ENCODE measurements around the gene EFCAB11.

EFCAB11 gene

DNA sequence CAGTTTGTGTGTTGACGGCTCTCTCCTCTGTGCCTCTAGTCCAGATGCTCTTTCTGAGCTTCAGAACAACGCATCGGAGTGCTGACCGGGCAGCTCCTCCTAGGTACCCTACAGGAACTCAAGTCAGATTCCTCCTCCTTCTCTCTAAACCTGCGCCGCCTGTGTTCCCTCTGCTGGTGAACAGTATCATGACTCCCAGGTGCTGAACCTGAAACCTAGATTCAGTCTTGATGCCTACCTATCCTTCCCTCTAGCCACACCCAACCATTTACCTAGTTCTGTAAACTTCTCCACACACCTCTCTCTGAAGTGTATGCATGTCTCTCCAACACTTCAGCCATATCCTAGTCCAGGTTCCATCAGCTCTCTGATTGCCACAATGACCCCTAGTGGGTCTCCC, 112.7 kb downstream of the EFCAB11 start:
- Histone ChIP-seq H3K27me3 (replicated peaks; ENCODE audit: insufficient read depth, low read length) (no peaks in the 10 kb centered on the region), H3K79me2 (ENCODE audit: low read length) (no peaks in the 10 kb centered on the region), H2AFZ (ENCODE audit: low read length) (no peak overlapping the region), H3K27ac (ENCODE audit: low read length) (no peak overlapping the region), H3F3A (ENCODE audit: insufficient read depth, low read length) (no peaks in the 10 kb centered on the region), H3K4me1 (ENCODE audit: low read length) (no peaks in the 10 kb centered on the region), H3K9me3 (replicated peaks; ENCODE audit: insufficient read depth, low read length) (no peaks in the 10 kb centered on the region), H3K9ac (ENCODE audit: low read length) (no peak overlapping the region), H3K36me3 (replicated peaks; ENCODE audit: insufficient read depth, low read length) (no peaks in the 10 kb centered on the region), H3K4me3 (ENCODE audit: low read length) (no peak overlapping the region), H3K4me2 (ENCODE audit: low read depth, low read length) (no peak overlapping the region), H4K20me1 (ENCODE audit: insufficient read depth, low read length) (no peaks in the 10 kb centered on the region), H3K9me2 (replicated peaks; ENCODE audit: insufficient read depth, low read length) (no peaks in the 10 kb centered on the region)
- no peak for DNase-seq
- TF ChIP-seq EZH2phosphoT487 (IDR thresholded peaks at IDR 0.05; ENCODE audit: low read length) (no peak), EZH2 (optimal IDR thresholded peaks at IDR 0.05; ENCODE audit: low read depth, low read length) (no peak)
- TF ChIP-seq, protein P1, sequence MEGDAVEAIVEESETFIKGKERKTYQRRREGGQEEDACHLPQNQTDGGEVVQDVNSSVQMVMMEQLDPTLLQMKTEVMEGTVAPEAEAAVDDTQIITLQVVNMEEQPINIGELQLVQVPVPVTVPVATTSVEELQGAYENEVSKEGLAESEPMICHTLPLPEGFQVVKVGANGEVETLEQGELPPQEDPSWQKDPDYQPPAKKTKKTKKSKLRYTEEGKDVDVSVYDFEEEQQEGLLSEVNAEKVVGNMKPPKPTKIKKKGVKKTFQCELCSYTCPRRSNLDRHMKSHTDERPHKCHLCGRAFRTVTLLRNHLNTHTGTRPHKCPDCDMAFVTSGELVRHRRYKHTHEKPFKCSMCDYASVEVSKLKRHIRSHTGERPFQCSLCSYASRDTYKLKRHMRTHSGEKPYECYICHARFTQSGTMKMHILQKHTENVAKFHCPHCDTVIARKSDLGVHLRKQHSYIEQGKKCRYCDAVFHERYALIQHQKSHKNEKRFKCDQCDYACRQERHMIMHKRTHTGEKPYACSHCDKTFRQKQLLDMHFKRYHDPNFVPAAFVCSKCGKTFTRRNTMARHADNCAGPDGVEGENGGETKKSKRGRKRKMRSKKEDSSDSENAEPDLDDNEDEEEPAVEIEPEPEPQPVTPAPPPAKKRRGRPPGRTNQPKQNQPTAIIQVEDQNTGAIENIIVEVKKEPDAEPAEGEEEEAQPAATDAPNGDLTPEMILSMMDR (IDR thresholded peaks at IDR 0.05; ENCODE audit: low read length), result no peak

DNA sequence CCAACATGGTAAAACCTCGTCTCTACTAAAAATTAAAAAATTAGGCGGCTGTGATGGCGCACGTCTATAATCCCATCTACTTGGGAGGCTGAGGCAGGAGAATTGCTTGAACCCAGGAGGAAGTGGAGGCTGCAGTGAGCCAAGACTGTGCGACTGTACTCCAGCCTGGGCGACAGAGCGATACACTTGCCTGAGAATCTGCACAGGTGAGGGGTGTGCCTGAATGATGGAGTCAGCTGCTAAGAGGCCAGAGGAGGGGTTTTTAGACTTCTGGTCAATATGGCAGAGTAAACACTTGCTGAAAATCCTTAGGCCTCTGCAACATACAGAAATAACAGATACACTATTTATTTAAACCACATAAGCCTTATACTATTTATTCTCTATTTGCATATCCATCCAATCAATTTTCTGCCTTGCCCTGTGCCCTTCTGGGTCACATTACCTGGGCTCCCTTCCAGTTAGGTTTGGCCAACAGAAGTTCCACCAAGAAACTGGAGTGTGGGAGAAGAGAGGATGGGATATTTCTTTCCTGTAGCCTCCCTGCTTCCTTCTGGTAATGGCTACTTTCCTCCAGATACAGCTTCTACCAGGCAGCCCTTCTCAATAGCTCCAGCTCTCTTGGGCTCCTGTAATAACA, 117.6 kb downstream of the EFCAB11 start:
- no peaks in the 10 kb centered on the region for H3K9me3 ChIP-seq (replicated peaks; ENCODE audit: insufficient read depth, low read length)
- no peak overlapping the region for H2AFZ ChIP-seq (ENCODE audit: low read length)
- no peaks in the 10 kb centered on the region for H3K4me1 ChIP-seq (ENCODE audit: low read length)
- no peaks in the 10 kb centered on the region for H3K36me3 ChIP-seq (replicated peaks; ENCODE audit: insufficient read depth, low read length)
- H3K4me3 ChIP-seq (ENCODE audit: low read length), result no peak overlapping the region
- TF ChIP-seq, protein P1 (IDR thresholded peaks at IDR 0.05; ENCODE audit: low read length), result no peak
- TF ChIP-seq EZH2 (optimal IDR thresholded peaks at IDR 0.05; ENCODE audit: low read depth, low read length) (no peak), EZH2phosphoT487 (IDR thresholded peaks at IDR 0.05; ENCODE audit: low read length) (no peak)
- no peaks in the 10 kb centered on the region for H3K79me2 ChIP-seq (ENCODE audit: low read length)
- no peaks in the 10 kb centered on the region for H4K20me1 ChIP-seq (ENCODE audit: insufficient read depth, low read length)
- no peak for DNase-seq
- H3K9ac ChIP-seq (ENCODE audit: low read length), result no peak overlapping the region
- H3K27ac ChIP-seq (ENCODE audit: low read length), result no peak overlapping the region
- H3K4me2 ChIP-seq (ENCODE audit: low read depth, low read length), result no peak overlapping the region
- H3K9me2 ChIP-seq (replicated peaks; ENCODE audit: insufficient read depth, low read length), result no peaks in the 10 kb centered on the region
- no peaks in the 10 kb centered on the region for H3K27me3 ChIP-seq (replicated peaks; ENCODE audit: insufficient read depth, low read length)
- H3F3A ChIP-seq (ENCODE audit: insufficient read depth, low read length), result no peaks in the 10 kb centered on the region

DNA sequence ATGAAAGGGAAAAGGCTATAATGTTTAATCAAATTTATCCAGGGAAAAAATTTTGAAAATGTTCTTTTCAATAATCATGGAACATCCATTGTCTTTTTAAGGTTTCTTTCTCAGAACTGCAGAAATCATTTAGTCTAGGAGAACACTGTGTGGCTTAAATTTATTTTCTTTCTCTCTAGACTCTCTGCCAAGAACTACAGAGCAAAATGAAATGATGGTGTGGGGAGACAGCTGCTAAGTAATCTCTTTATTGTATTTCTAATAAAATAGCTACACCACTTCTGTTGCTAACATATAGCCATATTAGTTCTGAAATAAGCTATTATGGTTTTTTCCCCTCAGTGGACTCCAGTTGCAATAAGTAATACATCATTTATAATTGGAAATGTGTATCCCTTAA, 120.9 kb downstream of the EFCAB11 start:
- TF ChIP-seq, protein P1 (IDR thresholded peaks at IDR 0.05; ENCODE audit: low read length), result no peak
- TF ChIP-seq EZH2 (optimal IDR thresholded peaks at IDR 0.05; ENCODE audit: low read depth, low read length) (no peak), EZH2phosphoT487 (IDR thresholded peaks at IDR 0.05; ENCODE audit: low read length) (no peak)
- Histone ChIP-seq H3K9me2 (replicated peaks; ENCODE audit: insufficient read depth, low read length) (no peaks in the 10 kb centered on the region), H3K79me2 (ENCODE audit: low read length) (no peaks in the 10 kb centered on the region), H3K36me3 (replicated peaks; ENCODE audit: insufficient read depth, low read length) (no peaks in the 10 kb centered on the region), H3K4me3 (ENCODE audit: low read length) (no peak overlapping the region), H3K9ac (ENCODE audit: low read length) (no peak overlapping the region), H4K20me1 (ENCODE audit: insufficient read depth, low read length) (no peaks in the 10 kb centered on the region), H2AFZ (ENCODE audit: low read length) (no peak overlapping the region), H3K27ac (ENCODE audit: low read length) (no peak overlapping the region), H3K27me3 (replicated peaks; ENCODE audit: insufficient read depth, low read length) (no peaks in the 10 kb centered on the region), H3K4me1 (ENCODE audit: low read length) (no peaks in the 10 kb centered on the region), H3K9me3 (replicated peaks; ENCODE audit: insufficient read depth, low read length) (no peaks in the 10 kb centered on the region), H3F3A (ENCODE audit: insufficient read depth, low read length) (no peaks in the 10 kb centered on the region), H3K4me2 (ENCODE audit: low read depth, low read length) (no peak overlapping the region)
- DNase-seq, result no peak

Data from MM.1S (cell line).